ENCODE data around the gene DENND5A. TPM values are rescaled to one million over a fixed set of nuclear protein-coding genes. Genes with fewer than 3 reads are reported as not detected.

The DENND5A gene
- total RNA-seq, 4 donors from 2014 or later, result 29.1 to 33.1 (median 31.5) TPM

- Histone ChIP-seq H3K9me3 (no peaks in the 10 kb centered on the region), H3K27ac (no peak overlapping the region), H3K27me3 (no peaks in the 10 kb centered on the region), H3K4me1 (peaks cover 0 to 5% of the 10 kb centered on the region in 2 donors), H3K36me3 (peaks cover 0 to 98% of the 10 kb centered on the region in 2 donors), H3K4me3 (no peak overlapping the region)
- DNase-seq, result no peak
- TF ChIP-seq POLR2A (IDR thresholded peaks at IDR 0.05) (no peak), CTCF (IDR thresholded peaks at IDR 0.05 in 4 of 5, conservative IDR thresholded peaks at IDR 0.05 in 1 of 5) (no peak)
- no peak for ATAC-seq
- in situ Hi-C loops (cut with MboI; ENCODE audit: low sequenced_read_pairs in 4 of 4) (loop anchor here in 1 of 4 donors (25.0 kb wide), 1 partner anchor 456 kb away; the partner anchor contains the start of genes RPL27A and TRIM66), intact Hi-C loops (cut with DNase I; ENCODE audit: low total_unique reads) (no loop called here)
Observed at GRCh38 chr11:9143721-9144120, 121.4 kb downstream of the DENND5A start.

- in situ Hi-C loops (cut with MboI; ENCODE audit: low sequenced_read_pairs in 4 of 4) (loop anchor here in 1 of 4 donors (25.0 kb wide), 1 partner anchor 455 kb away; the partner anchor contains the start of genes RPL27A and TRIM66), intact Hi-C loops (cut with DNase I; ENCODE audit: low total_unique reads) (no loop called here)
- TF ChIP-seq POLR2A (IDR thresholded peaks at IDR 0.05), result no peak
- TF ChIP-seq CTCF (IDR thresholded peaks at IDR 0.05 in 4 of 5, conservative IDR thresholded peaks at IDR 0.05 in 1 of 5), result no peak
- H3K4me1 ChIP-seq, result peaks cover 0 to 6% of the 10 kb centered on the region in 2 donors
- peaks cover 0 to 88% of the 10 kb centered on the region in 2 donors for H3K36me3 ChIP-seq
- no peaks in the 10 kb centered on the region for H3K9me3 ChIP-seq
- no peaks in the 10 kb centered on the region for H3K27me3 ChIP-seq
- no peak for DNase-seq
- no peak for ATAC-seq
- no peak overlapping the region for H3K27ac ChIP-seq
- H3K4me3 ChIP-seq, result no peak overlapping the region
Observed at GRCh38 chr11:9142732-9143131, 122.4 kb downstream of the DENND5A start.

GRCh38 chr11:9141186-9141585, 124.0 kb downstream of the DENND5A start:
- Histone ChIP-seq H3K27me3 (no peaks in the 10 kb centered on the region), H3K27ac (no peak overlapping the region), H3K4me1 (peaks cover 0 to 11% of the 10 kb centered on the region in 2 donors), H3K36me3 (peaks cover 0 to 73% of the 10 kb centered on the region in 2 donors), H3K9me3 (no peaks in the 10 kb centered on the region), H3K4me3 (no peak overlapping the region)
- in situ Hi-C loops (cut with MboI; ENCODE audit: low sequenced_read_pairs in 4 of 4) (loop anchor here in 1 of 4 donors (25.0 kb wide), 1 partner anchor 454 kb away; the partner anchor contains the start of genes RPL27A and TRIM66), intact Hi-C loops (cut with DNase I; ENCODE audit: low total_unique reads) (no loop called here)
- no peak for TF ChIP-seq CTCF (IDR thresholded peaks at IDR 0.05 in 4 of 5, conservative IDR thresholded peaks at IDR 0.05 in 1 of 5)
- no peak for TF ChIP-seq POLR2A (IDR thresholded peaks at IDR 0.05)
- DNase-seq (no peak), ATAC-seq (no peak)

- TF ChIP-seq POLR2A (IDR thresholded peaks at IDR 0.05) (no peak), CTCF (IDR thresholded peaks at IDR 0.05 in 4 of 5, conservative IDR thresholded peaks at IDR 0.05 in 1 of 5) (no peak)
- Histone ChIP-seq H3K4me1 (peaks cover 0 to 11% of the 10 kb centered on the region in 2 donors), H3K27ac (peak overlapping the region in 3 of 4 donors; percentile 59 to 61 (median 59)), H3K9me3 (no peaks in the 10 kb centered on the region), H3K4me3 (no peak overlapping the region), H3K27me3 (no peaks in the 10 kb centered on the region), H3K36me3 (peaks cover 0 to 61% of the 10 kb centered on the region in 2 donors)
- in situ Hi-C loops (cut with MboI; ENCODE audit: low sequenced_read_pairs in 4 of 4) (loop anchor here (5.0 to 25.0 kb wide), 3 partner anchors 122 to 452 kb away; partner anchors contain the start of genes RPL27A (in 1 of the 4) and TRIM66 (in 1 of the 4)), intact Hi-C loops (cut with DNase I; ENCODE audit: low total_unique reads) (no loop called here)
- DNase-seq (no peak), ATAC-seq (no peak)
Observed at GRCh38 chr11:9139628-9140357, 125.4 kb downstream of the DENND5A start.
